Measurements from ENCODE around the gene ISCA1.

The ISCA1 gene

DNA sequence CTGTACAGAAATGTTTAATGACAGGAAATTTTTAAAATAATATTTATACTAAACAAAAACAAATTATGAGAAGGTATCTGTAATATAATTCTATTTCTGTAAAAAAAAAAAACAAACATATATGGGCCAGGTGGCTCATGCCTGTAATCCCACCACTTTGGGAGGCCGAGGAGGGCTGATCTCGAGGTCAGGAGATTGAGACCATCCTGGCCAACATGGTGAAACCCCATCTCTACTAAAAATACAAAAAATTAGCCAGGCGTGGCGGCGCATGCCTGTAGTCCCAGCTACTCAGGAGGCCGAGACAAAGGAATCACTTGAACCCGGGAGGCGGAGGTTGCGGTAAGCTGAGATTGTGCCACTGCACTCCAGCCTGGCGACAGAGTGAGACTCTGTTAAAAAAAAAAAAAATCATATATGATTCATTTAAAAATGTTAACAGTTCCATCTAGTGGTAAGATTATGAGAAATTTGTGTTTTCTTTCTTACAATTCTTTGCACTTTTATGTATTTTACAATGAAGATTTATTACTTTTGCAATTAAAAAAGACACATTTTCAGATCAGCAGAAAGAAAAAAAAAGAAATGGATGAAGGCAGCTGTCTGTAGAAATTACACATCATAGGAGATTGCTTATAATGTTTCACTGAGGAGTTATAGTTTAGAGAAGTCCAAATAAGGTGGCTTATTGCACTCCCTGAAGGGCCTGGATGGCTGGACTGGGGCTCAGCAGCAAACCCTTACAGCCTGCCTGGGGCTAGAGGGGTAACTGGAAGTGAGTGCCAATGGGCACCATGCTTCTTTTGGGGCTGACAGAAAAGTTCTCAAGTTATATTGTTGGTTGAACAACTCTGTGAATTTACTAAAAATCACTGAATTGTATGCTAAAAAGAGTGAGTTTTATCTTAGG, 43.2 kb downstream of the ISCA1 start:
- Mint-ChIP-seq H3K9me3 (no peaks in the 10 kb centered on the region), H3K27ac (no peak overlapping the region), H3K4me3 (no peak overlapping the region), H3K4me1 (ENCODE audit: low read depth) (peaks cover 5% of the 10 kb centered on the region), H3K36me3 (ENCODE audit: low read depth) (no peaks in the 10 kb centered on the region), H3K27me3 (no peaks in the 10 kb centered on the region)
- intact Hi-C loops (cut with micrococcal nuclease), result no loop called here

- Mint-ChIP-seq H3K36me3 (ENCODE audit: low read depth) (no peaks in the 10 kb centered on the region), H3K4me1 (ENCODE audit: low read depth) (no peaks in the 10 kb centered on the region), H3K9me3 (peaks cover 8% of the 10 kb centered on the region)
These were observed 51.5 kb downstream of the ISCA1 start for GRCh38 chr9:86230858-86231257.

DNA sequence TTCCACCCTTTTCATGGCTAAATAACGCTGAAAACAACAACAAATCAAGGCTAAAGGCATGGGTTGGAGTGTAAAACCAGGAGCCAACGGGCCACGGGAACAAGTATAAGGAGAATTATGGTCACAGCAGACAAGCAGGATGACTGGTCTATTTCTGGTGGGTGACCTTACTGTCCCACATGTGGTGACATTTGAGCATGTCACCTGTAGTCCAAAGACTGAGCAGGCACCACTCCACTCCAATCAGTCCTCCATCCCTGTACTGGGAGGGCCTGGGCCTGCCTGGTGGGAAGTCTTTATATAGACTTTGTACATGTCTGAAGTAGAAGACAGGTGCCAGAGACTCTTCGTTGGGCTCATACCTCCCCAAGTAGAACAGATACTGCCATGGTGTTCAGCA, 59.7 kb downstream of the ISCA1 start:
- intact Hi-C loops (cut with micrococcal nuclease), result no loop called here
- H3K27ac Mint-ChIP-seq, result no peak overlapping the region
- H3K4me1 Mint-ChIP-seq (ENCODE audit: low read depth), result no peaks in the 10 kb centered on the region
- H3K27me3 Mint-ChIP-seq, result no peaks in the 10 kb centered on the region
- no peaks in the 10 kb centered on the region for H3K36me3 Mint-ChIP-seq (ENCODE audit: low read depth)
- no peak overlapping the region for H3K4me3 Mint-ChIP-seq
- H3K9me3 Mint-ChIP-seq, result no peaks in the 10 kb centered on the region

More at GRCh38 chr9:86230858-86231257, 51.5 kb downstream of the ISCA1 start:
- Mint-ChIP-seq H3K4me3 (no peak overlapping the region), H3K27me3 (no peaks in the 10 kb centered on the region), H3K27ac (no peak overlapping the region)
- intact Hi-C loops (cut with micrococcal nuclease), result no loop called here

DNA sequence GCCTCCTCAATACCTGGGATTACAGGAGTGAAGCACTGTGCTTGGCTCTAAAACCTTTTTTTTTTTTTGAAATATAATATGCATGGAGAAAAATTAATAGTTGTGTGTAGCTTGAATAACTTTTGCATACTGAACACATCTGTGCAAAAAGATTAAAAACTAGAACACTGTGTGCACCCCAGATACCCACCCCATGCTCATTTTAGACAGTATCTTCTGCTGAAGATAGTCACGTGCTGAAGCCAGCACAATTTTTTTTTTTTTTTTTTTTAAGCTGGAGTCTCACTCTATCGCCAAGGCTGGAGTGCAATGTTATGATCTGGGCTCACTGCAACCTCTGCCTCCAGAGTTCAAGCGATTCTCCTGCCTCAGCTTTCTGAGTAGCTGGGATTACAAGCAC, 62.7 kb downstream of the ISCA1 start:
- H3K27ac Mint-ChIP-seq, result no peak overlapping the region
- H3K4me1 Mint-ChIP-seq (ENCODE audit: low read depth), result no peaks in the 10 kb centered on the region
- H3K4me3 Mint-ChIP-seq, result no peak overlapping the region
- no peaks in the 10 kb centered on the region for H3K9me3 Mint-ChIP-seq
- no peaks in the 10 kb centered on the region for H3K36me3 Mint-ChIP-seq (ENCODE audit: low read depth)
- no peaks in the 10 kb centered on the region for H3K27me3 Mint-ChIP-seq
- intact Hi-C loops (cut with micrococcal nuclease), result no loop called here

DNA sequence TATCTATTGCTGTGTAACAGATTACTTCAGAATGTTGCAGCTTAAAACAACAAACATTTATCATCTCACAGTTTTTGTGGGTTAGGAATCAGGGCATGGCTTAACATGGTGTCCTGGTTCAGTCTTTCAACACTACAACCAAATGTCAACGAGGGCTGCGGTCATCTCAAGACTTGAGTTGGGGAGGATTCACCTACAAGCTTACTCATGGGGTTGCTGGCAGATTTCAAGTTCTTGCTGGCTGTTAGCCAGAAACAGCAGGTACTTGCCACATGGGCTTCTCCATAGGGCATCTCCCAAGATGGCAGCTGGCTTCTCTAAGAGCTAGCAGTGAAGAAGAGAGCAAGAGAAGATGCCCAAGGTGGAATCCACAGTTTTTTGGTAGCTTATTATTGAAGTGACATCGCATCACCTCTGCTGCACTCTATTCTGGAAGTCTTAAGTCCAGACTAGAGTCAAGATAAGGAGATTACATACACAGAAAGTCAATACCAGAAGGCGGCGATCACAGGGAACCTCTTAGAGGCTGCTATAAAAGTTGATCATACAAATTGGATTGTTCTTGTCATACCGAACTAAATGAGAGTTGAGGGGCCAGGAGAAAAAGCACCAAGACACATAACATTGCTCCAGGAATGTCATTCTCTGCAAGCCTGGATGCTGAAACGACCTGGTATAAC, 65.1 kb downstream of the ISCA1 start:
- no peaks in the 10 kb centered on the region for H3K9me3 Mint-ChIP-seq
- intact Hi-C loops (cut with micrococcal nuclease), result no loop called here
- no peak overlapping the region for H3K27ac Mint-ChIP-seq
- no peaks in the 10 kb centered on the region for H3K4me1 Mint-ChIP-seq (ENCODE audit: low read depth)
- H3K36me3 Mint-ChIP-seq (ENCODE audit: low read depth), result no peaks in the 10 kb centered on the region
- H3K27me3 Mint-ChIP-seq, result no peaks in the 10 kb centered on the region
- H3K4me3 Mint-ChIP-seq, result no peak overlapping the region
